Activated CD4-positive, CD25-positive, alpha-beta regulatory T cell (primary cell): ENCODE results near the gene RCAN3.
"Not testable (repeated sequence)": the region's sequence is repeated elsewhere in the genome, so short reads cannot be mapped to it uniquely, and the experiment has no call there.

ENCODE experiments used
- DNase-seq, 4 experiments: peaks; one replicate each; lab custom pipeline; 2025; lab: John Stamatoyannopoulos, UW

Gene RCAN3

GRCh38 chr1:24502709-24503058 is at the start of gene RCAN3:
Gene RCAN3, plus strand, starts transcription at chr1:24502836. Its CDS starts 11,537 bp downstream, at chr1:24514373.
- DNase-seq, result peak; percentile 53 to 89 (median 76)

GRCh38 chr1:24452922-24453485 is 49.6 kb upstream of the RCAN3 start:
- DNase-seq, result no peak

GRCh38 chr1:24454673-24455072 is 48.0 kb upstream of the RCAN3 start:
- no peak for DNase-seq

GRCh38 chr1:24455272-24455671 is 47.4 kb upstream of the RCAN3 start:
- DNase-seq, result no peak

GRCh38 chr1:24457866-24458265 is 44.8 kb upstream of the RCAN3 start:
- no peak for DNase-seq

GRCh38 chr1:24459551-24460266 is 42.9 kb upstream of the RCAN3 start:
- no peak for DNase-seq

- DNase-seq, result not testable (repeated sequence)
Measured at GRCh38 chr1:24462128-24462527, 40.5 kb upstream of the RCAN3 start.

- no peak for DNase-seq
Measured at GRCh38 chr1:24463776-24464735, 38.6 kb upstream of the RCAN3 start.

GRCh38 chr1:24465099-24465498 is 37.5 kb upstream of the RCAN3 start:
- DNase-seq, result no peak

GRCh38 chr1:24465638-24466037 is 37.0 kb upstream of the RCAN3 start:
- DNase-seq, result no peak

GRCh38 chr1:24468685-24469316 is 33.8 kb upstream of the RCAN3 start:
- no peak for DNase-seq

GRCh38 chr1:24470592-24470991 is 32.0 kb upstream of the RCAN3 start:
- DNase-seq, result no peak

GRCh38 chr1:24472527-24473251 is 29.9 kb upstream of the RCAN3 start:
- no peak for DNase-seq

GRCh38 chr1:24474193-24474592 is 28.4 kb upstream of the RCAN3 start:
- no peak for DNase-seq

GRCh38 chr1:24475700-24476099 is 26.9 kb upstream of the RCAN3 start:
- DNase-seq, result no peak

GRCh38 chr1:24476571-24476970 is 26.1 kb upstream of the RCAN3 start:
- no peak for DNase-seq

- no peak for DNase-seq
Measured at GRCh38 chr1:24477309-24477708, 25.3 kb upstream of the RCAN3 start.

- no peak for DNase-seq
Measured at GRCh38 chr1:24481101-24481500, 21.5 kb upstream of the RCAN3 start.

GRCh38 chr1:24481843-24482610 is 20.6 kb upstream of the RCAN3 start:
- DNase-seq, result no peak

GRCh38 chr1:24483441-24483840 is 19.2 kb upstream of the RCAN3 start:
- no peak for DNase-seq

- no peak for DNase-seq
Measured at GRCh38 chr1:24484199-24484598, 18.4 kb upstream of the RCAN3 start.
